Stomach smooth muscle (tissue), 2 donors: ENCODE data around the gene PDE8A.
"Not testable (repeated sequence)": the region's sequence is repeated elsewhere in the genome, so short reads cannot be mapped to it uniquely, and the experiment has no call there.

Source experiments
- H3K27ac ChIP-seq: one replicate; pipeline ENCODE4 v1.7.0; 2013; ENCODE audit warnings: mild to moderate bottlenecking, low read length, inconsistent platforms
- H3K27me3 ChIP-seq, 2 donors: one replicate each; pipeline ENCODE4 v1.7.0; 2013; ENCODE audit warnings: low read length in 2 of 2; ENCODE audit not compliant: insufficient read depth in 2 of 2, control insufficient read depth in 1 of 2
- H3K36me3 ChIP-seq, 2 donors: one replicate each; pipeline ENCODE4 v1.7.0; 2013; ENCODE audit warnings: low read length in 2 of 2; ENCODE audit not compliant: control insufficient read depth in 2 of 2, insufficient read depth in 2 of 2
- H3K4me1 ChIP-seq: one replicate; pipeline ENCODE4 v1.7.0; 2013; ENCODE audit warnings: low read length; ENCODE audit not compliant: control insufficient read depth, insufficient read depth
- H3K4me3 ChIP-seq, 2 donors: one replicate each; pipeline ENCODE4 v1.7.0; 2013; ENCODE audit warnings: low read length in 2 of 2
- H3K9ac ChIP-seq, 2 donors: one replicate each; pipeline ENCODE4 v1.7.0; 2013; ENCODE audit warnings: low read length in 2 of 2, mild to moderate bottlenecking in 1 of 2
- H3K9me3 ChIP-seq, 2 donors: one replicate each; pipeline ENCODE4 v1.7.0; 2013; ENCODE audit warnings: low read length in 2 of 2; ENCODE audit not compliant: control insufficient read depth in 2 of 2
- donor health status: healthy.
- donor health status: Pancreatic carcinoma.

The PDE8A gene

GRCh38 chr15:85173630-85174029 lies 192.0 kb downstream of the PDE8A start:
- not testable (repeated sequence) for H3K9me3 ChIP-seq, H3K36me3 ChIP-seq, H3K4me1 ChIP-seq, H3K27ac ChIP-seq, H3K4me3 ChIP-seq, H3K9ac ChIP-seq, H3K27me3 ChIP-seq

GRCh38 chr15:85174521-85174920 lies 192.9 kb downstream of the PDE8A start:
- peaks cover 0 to 4% of the 10 kb centered on the region in 2 donors for H3K9me3 ChIP-seq
- H3K4me1 ChIP-seq, result peaks cover 3% of the 10 kb centered on the region
- no peak overlapping the region for H3K4me3 ChIP-seq
- no peak overlapping the region for H3K9ac ChIP-seq
- H3K27ac ChIP-seq, result no peak overlapping the region
- no peaks in the 10 kb centered on the region for H3K36me3 ChIP-seq
- no peaks in the 10 kb centered on the region for H3K27me3 ChIP-seq

GRCh38 chr15:85177042-85177515 lies 195.4 kb downstream of the PDE8A start:
- not testable (repeated sequence) for H3K36me3 ChIP-seq, H3K9me3 ChIP-seq, H3K27ac ChIP-seq, H3K27me3 ChIP-seq, H3K9ac ChIP-seq, H3K4me3 ChIP-seq, H3K4me1 ChIP-seq

- H3K27ac ChIP-seq, result no peak overlapping the region
- no peaks in the 10 kb centered on the region for H3K27me3 ChIP-seq
- no peaks in the 10 kb centered on the region for H3K9me3 ChIP-seq
- H3K36me3 ChIP-seq, result no peaks in the 10 kb centered on the region
- H3K4me1 ChIP-seq, result peaks cover 3% of the 10 kb centered on the region
- H3K9ac ChIP-seq, result no peak overlapping the region
- no peak overlapping the region for H3K4me3 ChIP-seq
Measured at GRCh38 chr15:85178308-85178707, 196.7 kb downstream of the PDE8A start.

GRCh38 chr15:85179700-85180099 lies 198.0 kb downstream of the PDE8A start:
- Histone ChIP-seq H3K27ac (no peak overlapping the region), H3K4me3 (no peak overlapping the region), H3K9me3 (no peaks in the 10 kb centered on the region), H3K36me3 (no peaks in the 10 kb centered on the region), H3K4me1 (peaks cover 3% of the 10 kb centered on the region), H3K9ac (no peak overlapping the region), H3K27me3 (no peaks in the 10 kb centered on the region)

- not testable (repeated sequence) for H3K9ac ChIP-seq, H3K9me3 ChIP-seq, H3K4me1 ChIP-seq, H3K4me3 ChIP-seq, H3K27me3 ChIP-seq, H3K36me3 ChIP-seq, H3K27ac ChIP-seq
Measured at GRCh38 chr15:85185350-85185749, 203.7 kb downstream of the PDE8A start.

GRCh38 chr15:85188171-85188577 lies 206.5 kb downstream of the PDE8A start:
- not testable (repeated sequence) for H3K9me3 ChIP-seq, H3K36me3 ChIP-seq, H3K4me1 ChIP-seq, H3K27ac ChIP-seq, H3K4me3 ChIP-seq, H3K9ac ChIP-seq, H3K27me3 ChIP-seq
